Measurements from ENCODE around the gene GDF10.

The GDF10 gene

DNA sequence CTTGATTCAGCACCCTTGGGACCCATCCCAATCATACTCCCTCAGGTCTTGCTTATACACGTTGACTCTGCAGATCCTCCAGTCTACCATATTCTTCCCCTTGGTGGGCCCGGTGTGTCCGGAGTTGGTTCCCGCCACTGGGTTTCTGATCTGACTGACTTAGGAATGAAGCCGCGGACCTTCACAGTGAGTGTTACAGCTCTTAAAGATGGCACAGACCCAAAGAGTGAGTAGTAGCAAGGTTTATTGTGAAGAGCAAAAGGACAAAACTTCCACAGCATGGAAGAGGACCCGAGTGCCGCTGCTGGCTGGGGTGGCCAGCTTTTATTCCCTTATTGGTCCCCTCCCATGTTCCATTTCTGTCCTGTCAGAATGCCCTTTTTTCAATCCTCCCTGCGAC is 5.9 kb upstream of the GDF10 start:
- DNase-seq (ENCODE audit: low spot score): no peak

DNA sequence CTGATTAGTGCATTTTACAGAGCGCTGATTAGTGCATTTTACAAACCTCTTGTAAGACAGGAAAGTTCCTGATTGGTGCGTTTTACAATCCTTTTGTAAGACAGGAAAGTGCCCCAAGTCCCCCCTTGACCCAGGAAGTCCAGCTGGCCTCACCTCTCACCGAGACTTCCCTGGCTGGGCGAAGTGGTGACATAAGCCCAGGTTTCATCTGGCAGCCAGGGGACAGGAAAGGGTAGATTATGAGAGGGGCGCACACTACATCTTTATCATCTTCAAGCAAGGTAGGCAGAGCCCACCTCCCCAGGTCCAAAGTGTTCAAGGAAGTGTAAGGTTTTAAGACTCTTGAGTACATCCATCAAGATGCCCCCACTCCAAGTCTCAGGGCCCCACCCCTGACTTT is 5.5 kb upstream of the GDF10 start:
- DNase-seq (ENCODE audit: low spot score): no peak

- no peak for DNase-seq (ENCODE audit: low spot score)
Measured at GRCh38 chr10:47295411-47295810, 4.6 kb upstream of the GDF10 start.

GRCh38 chr10:47296156-47296894 is 3.7 kb upstream of the GDF10 start:
- DNase-seq (ENCODE audit: low spot score): no peak

DNA sequence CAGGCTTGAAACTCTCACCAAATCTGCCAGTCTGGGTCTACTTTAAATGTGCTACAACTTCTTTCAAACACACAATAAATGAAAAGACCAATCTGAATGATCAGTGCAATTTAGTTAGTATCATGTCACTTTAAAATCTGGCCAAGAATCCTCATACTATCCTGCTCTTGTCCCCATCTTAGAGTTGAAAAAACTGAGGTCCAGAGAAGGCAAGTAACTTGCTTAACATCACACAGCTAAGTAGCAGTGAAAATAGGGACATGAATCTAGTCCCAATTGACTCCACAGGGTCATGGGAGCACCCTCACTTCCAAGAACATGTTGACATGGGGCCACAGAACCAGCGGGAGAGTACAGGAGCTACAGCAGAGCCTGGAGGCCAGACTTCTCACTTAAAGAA is 3.1 kb upstream of the GDF10 start:
- no peak for DNase-seq (ENCODE audit: low spot score)

- no peak for DNase-seq (ENCODE audit: low spot score)
Measured at GRCh38 chr10:47297866-47298540, 2.0 kb upstream of the GDF10 start.

GRCh38 chr10:47298715-47299114 is 1.3 kb upstream of the GDF10 start:
- no peak for DNase-seq (ENCODE audit: low spot score)

DNA sequence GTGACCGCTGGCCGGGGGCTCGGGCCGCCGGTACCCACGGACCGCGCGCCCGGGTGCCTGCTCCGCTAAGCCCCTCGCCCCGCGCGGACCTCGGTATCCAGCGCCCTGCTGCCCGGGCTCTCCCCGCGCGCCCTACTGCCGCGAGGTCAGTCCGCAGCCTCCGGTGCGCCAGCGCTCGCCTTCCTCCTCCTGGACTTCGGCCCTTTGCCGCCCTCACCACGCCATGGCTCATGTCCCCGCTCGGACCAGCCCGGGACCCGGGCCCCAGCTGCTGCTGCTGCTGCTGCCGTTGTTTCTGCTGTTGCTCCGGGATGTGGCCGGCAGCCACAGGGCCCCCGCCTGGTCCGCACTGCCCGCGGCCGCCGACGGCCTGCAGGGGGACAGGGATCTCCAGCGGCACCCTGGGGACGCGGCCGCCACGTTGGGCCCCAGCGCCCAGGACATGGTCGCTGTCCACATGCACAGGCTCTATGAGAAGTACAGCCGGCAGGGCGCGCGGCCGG is 483 bp downstream of the GDF10 start:
- no peak for DNase-seq (ENCODE audit: low spot score)

DNA sequence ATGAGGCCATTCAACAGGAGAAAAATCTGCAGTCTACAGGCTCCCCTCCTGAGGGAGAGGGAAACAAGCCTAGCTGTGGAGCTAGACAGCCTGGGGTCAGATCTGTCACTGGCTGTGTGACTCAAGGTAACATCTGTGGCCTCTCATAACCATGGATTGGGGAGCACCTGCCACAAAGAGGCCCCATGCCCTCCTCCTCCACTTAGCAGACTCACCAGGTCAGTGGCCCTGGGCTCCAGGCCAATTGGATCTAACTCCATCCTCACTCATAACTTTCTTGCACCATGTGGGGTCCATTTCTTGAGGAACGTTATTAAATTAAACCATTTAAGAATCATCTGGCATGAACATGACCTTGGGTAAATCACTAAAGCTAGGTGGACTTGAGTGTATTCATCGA is 1.8 kb downstream of the GDF10 start:
- no peak for DNase-seq (ENCODE audit: low spot score)

GRCh38 chr10:47303105-47303504 is 3.1 kb downstream of the GDF10 start:
- no peak for DNase-seq (ENCODE audit: low spot score)

DNA sequence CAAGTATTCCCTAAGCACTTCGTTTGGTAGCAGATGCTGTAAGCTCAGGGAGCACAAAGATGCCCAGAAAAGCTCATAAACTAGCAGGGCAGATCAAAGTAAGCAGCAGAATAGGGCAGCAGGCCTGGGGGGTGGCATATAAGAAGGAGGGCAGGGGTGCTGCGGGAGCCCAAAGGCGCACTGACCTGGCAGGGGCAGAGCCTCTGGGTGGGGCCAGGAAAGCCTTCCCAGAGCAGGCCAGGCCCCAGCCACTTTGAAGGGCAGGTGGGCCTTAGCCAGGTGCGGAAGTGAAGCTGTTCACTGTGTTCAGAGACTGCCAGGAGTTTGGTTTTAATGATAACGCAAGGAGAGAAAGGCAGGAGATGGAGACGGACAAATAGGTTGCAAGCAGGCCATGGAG is 3.9 kb downstream of the GDF10 start:
- no peak for DNase-seq (ENCODE audit: low spot score)

GRCh38 chr10:47305566-47305965 is 5.6 kb downstream of the GDF10 start:
- no peak for DNase-seq (ENCODE audit: low spot score)

DNA sequence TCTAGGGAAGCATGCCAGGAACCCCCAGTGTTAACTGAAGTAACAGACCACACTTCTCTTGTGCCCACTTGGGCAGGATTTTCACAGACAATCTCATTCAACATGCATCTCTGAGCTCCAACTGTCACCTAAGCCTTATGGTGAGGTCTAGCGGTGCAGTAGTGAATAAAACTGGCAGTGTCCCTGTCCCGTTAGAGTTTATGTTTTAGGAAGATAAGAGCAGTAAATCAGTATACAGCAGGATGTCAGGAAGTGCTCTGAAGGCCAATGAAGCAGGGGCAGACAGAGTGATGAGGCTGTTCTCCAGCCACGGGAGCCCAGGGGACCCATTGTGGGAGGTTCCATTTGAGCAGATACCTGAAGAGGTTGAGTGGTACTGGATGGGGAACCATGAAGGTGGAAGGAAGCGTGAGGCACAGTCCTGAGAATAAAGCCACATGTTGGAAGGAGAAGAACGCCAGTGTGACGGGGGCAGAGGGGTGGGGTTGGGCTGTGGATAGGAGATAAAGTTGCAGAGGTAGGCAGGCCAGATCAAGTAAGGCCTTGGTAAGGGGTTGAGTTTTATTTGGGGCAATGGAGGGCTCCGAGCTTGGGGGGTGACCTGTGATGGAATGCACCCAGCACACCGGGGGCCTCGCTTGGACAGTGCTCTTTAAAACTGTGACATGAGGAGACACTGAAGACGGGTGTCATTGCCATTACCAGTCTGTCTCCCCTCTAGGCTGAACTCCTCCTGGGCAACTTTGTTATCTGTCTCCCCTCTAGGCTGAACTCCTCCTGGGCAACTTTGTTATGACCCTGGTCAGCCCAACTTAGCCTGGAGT is 6.6 kb downstream of the GDF10 start:
- DNase-seq (ENCODE audit: low spot score): no peak

DNA sequence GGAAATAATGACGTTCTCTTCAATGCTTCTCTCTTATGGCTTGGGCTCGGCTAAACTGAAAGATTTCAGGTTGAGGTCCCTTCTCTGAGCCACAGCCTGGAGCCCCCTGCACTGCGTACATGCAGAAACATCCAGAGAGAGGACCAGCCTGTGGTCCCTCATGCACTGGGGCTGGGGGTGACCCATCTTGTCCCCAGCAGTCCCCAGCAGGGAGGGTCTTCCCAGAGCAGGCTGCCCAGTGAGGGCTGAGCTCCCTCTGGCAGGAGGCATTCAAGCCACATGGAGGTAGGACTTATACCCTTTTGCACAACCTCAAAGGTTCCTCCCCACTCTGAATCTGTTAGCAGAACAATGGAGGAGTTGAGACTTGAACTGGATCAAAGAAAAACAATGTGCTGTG is 7.4 kb downstream of the GDF10 start:
- DNase-seq (ENCODE audit: low spot score): no peak

DNA sequence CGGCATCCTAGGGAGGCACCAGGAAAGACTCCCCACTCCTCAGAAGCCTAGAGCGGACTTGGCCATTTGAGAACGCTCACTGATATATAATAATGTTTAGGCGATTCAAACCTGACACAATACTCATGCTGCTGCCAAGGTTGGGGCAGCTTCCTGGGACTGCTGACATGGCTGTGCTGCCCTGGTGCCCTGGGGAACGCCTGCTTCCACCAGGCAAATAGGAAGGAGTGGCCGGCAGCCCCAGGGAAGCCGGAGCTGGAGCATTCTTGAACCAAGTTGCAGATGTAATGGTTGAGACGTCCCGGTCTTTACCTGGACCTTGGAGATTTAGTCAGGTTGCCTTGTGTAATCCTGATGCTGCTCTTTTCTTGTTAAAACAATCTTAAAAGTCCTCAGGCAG is 8.8 kb downstream of the GDF10 start:
- DNase-seq (ENCODE audit: low spot score): no peak

DNA sequence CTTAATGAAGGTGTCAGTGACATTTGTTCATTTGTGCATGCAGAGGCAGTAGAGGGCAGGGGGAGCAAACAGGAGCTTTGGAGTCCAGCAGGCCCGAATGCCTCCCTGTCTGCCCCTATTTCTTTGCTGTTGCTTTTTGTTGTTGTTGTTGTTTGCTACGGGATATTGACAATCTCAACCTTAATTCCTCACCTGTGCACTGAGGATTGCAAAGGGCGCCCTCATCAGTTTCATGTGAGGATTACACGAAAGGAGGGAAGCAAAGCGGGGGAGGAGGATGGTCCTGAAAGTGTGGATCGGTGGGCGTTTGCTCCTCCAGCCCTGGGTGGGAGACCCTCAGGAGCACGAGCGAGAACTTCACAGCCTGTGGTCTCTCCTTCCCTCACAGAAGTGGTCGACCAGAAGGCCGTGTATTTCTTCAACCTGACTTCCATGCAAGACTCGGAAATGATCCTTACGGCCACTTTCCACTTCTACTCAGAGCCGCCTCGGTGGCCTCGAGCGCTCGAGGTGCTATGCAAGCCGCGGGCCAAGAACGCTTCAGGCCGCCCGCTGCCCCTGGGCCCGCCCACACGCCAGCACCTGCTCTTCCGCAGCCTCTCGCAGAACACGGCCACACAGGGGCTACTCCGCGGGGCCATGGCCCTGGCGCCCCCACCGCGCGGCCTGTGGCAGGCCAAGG is 9.6 kb downstream of the GDF10 start:
- no peak for DNase-seq (ENCODE audit: low spot score)

- no peak for DNase-seq (ENCODE audit: low spot score)
Measured at GRCh38 chr10:47310090-47310505, 10.1 kb downstream of the GDF10 start.

- no peak for DNase-seq (ENCODE audit: low spot score)
Measured at GRCh38 chr10:47311193-47311931, 11.4 kb downstream of the GDF10 start.

DNA sequence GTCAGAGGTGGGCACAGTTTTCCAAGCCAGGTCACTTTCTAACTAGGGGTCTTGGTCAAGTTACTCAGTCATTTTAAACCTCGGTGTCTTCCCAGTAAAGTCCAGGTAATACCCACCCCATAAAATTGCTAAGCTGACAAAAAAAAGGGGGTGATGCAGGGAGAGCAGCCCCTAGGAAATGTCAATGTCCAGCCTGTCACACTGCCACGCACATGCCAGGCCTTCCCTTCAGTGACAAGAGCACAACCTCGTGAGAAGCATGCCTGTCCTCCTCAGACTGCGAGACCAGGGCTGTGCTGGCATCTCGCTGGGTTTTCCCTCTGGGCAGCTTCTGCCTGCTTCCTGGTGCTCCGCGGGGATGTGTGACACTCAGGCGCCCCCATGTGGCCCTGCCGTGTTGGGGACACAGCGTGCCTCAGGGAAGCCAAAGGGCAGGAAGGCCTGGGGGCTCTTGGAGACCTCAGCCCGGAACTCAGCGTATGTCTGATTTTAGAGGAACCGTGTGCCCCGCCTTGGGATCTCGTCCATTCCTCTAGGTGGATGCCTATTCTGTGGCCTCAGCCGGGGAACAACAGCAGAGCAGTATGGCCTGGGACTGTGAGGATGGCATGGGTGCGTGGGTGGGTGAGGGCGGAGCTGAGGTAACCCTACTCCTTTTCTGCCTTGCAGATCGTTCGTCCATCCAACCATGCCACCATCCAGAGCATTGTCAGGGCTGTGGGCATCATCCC is 12.1 kb downstream of the GDF10 start:
- peak; percentile 71 for DNase-seq (ENCODE audit: low spot score)

- DNase-seq (ENCODE audit: low spot score): no peak
Measured at GRCh38 chr10:47312663-47312995, 12.6 kb downstream of the GDF10 start.

GRCh38 chr10:47314416-47314970 is 14.5 kb downstream of the GDF10 start:
- no peak for DNase-seq (ENCODE audit: low spot score)
